SK-N-SH (cell line): Measurements from ENCODE around the gene HOTAIR.

ENCODE experiments used
- CHD2 ChIP-seq: fragments of 150-350 bp; IDR thresholded peaks from 2 replicates; pipeline ENCODE4 v1.6.1; 2018; ENCODE audit warnings: low read length; ENCODE audit not compliant: partially characterized antibody
- ELF1 ChIP-seq: IDR thresholded peaks from 2 replicates; pipeline ENCODE4 v1.4.0; 2012
- EP300 ChIP-seq, 2 experiments: IDR thresholded peaks; 2 replicates each; pipeline versions ENCODE4 v1.4.0 to v1.6.1; 2012; ENCODE audit warnings: borderline replicate concordance in 1 of 2, low read depth in 1 of 2, low read length in 1 of 2
- EZH2phosphoT487 ChIP-seq: fragments of 200-600 bp; sonication (generic); IDR thresholded peaks from 2 replicates; pipeline ENCODE4 v1.6.1; 2017; ENCODE audit warnings: low read depth, mixed run types, mild to moderate bottlenecking, antibody characterized with exemption, moderate library complexity, borderline replicate concordance
- MEF2A ChIP-seq: IDR thresholded peaks from 2 replicates; pipeline ENCODE4 v1.4.0; 2012; ENCODE audit warnings: low read depth, borderline replicate concordance
- POLR2AphosphoS5 ChIP-seq: IDR thresholded peaks from 2 replicates; pipeline ENCODE4 v1.6.1; 2012; ENCODE audit warnings: low read depth, low read length
- RAD21 ChIP-seq: IDR thresholded peaks from 2 replicates; pipeline ENCODE4 v1.6.1; 2012; ENCODE audit warnings: mild to moderate bottlenecking, low read length
- RFX5 ChIP-seq: IDR thresholded peaks from 2 replicates; pipeline ENCODE4 v1.6.1; 2012; ENCODE audit warnings: mild to moderate bottlenecking, improper control_type of control experiment, low read length
- SMC3 ChIP-seq: IDR thresholded peaks from 2 replicates; pipeline ENCODE4 v1.6.1; 2012; ENCODE audit warnings: low read depth, low read length, improper control_type of control experiment
- TF ChIP-seq, protein P1 (sequence below): fragments of 200-600 bp; sonication (generic); IDR thresholded peaks from 2 replicates; pipeline ENCODE4 v1.6.1; 2017; ENCODE audit warnings: antibody characterized with exemption, mild to moderate bottlenecking, moderate library complexity
- TF ChIP-seq, protein P2 (sequence below): IDR thresholded peaks from 2 replicates; pipeline ENCODE4 v1.6.1; 2012; ENCODE audit warnings: mild to moderate bottlenecking, low read depth, low read length, moderate library complexity
- TF ChIP-seq, protein P3 (sequence below): fragments of 150-350 bp; IDR thresholded peaks from 2 replicates; pipeline ENCODE4 v1.6.1; 2017; ENCODE audit warnings: antibody characterized with exemption, low read length, low read depth, borderline replicate concordance

DNA sequence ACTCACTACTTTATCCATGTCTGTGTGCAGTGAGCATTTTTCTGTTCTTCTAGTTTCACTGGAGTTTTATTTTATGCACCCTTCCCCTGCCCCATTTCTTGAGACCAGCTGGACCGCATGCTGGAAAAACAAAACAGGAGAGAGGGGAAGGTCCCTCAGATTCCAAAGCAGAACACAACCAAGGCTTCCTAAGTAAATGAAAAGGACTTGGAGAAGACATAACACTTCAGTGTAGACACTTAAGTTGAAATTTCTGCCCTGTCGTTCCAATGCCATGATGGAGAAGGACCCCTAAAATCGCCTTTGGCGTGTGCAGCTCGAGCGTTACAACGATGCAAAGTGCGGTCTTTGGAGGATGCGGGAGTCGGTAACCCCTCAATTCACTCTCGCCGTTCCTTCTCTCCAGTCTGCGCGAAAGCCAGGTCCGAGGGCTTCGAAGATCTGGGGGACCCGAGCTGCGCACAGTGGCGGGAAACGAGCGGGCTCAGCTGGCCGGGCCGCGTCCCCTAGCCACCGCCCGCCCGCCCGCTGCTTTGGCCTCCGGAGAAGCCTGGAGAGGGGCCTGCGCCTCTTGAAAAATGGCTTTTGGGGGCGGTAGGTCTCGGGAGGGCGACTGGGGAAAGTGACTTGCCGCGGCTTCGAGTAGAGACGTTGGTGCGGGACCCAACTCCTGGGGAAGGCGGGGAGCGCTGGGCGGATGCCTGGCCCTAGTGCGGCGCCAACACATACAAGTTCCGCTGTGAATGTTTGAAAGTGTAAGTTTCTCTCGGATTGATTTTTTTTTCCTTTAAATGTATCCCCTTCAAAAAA is 47.3 kb downstream of the HOTAIR start:
- TF ChIP-seq, protein P1, sequence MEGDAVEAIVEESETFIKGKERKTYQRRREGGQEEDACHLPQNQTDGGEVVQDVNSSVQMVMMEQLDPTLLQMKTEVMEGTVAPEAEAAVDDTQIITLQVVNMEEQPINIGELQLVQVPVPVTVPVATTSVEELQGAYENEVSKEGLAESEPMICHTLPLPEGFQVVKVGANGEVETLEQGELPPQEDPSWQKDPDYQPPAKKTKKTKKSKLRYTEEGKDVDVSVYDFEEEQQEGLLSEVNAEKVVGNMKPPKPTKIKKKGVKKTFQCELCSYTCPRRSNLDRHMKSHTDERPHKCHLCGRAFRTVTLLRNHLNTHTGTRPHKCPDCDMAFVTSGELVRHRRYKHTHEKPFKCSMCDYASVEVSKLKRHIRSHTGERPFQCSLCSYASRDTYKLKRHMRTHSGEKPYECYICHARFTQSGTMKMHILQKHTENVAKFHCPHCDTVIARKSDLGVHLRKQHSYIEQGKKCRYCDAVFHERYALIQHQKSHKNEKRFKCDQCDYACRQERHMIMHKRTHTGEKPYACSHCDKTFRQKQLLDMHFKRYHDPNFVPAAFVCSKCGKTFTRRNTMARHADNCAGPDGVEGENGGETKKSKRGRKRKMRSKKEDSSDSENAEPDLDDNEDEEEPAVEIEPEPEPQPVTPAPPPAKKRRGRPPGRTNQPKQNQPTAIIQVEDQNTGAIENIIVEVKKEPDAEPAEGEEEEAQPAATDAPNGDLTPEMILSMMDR: no peak
- no peak for TF ChIP-seq ELF1
- TF ChIP-seq CHD2: no peak
- TF ChIP-seq SMC3: no peak
- TF ChIP-seq EZH2phosphoT487: no peak; the same call in 1 of the 2 replicates
- TF ChIP-seq, protein P2, sequence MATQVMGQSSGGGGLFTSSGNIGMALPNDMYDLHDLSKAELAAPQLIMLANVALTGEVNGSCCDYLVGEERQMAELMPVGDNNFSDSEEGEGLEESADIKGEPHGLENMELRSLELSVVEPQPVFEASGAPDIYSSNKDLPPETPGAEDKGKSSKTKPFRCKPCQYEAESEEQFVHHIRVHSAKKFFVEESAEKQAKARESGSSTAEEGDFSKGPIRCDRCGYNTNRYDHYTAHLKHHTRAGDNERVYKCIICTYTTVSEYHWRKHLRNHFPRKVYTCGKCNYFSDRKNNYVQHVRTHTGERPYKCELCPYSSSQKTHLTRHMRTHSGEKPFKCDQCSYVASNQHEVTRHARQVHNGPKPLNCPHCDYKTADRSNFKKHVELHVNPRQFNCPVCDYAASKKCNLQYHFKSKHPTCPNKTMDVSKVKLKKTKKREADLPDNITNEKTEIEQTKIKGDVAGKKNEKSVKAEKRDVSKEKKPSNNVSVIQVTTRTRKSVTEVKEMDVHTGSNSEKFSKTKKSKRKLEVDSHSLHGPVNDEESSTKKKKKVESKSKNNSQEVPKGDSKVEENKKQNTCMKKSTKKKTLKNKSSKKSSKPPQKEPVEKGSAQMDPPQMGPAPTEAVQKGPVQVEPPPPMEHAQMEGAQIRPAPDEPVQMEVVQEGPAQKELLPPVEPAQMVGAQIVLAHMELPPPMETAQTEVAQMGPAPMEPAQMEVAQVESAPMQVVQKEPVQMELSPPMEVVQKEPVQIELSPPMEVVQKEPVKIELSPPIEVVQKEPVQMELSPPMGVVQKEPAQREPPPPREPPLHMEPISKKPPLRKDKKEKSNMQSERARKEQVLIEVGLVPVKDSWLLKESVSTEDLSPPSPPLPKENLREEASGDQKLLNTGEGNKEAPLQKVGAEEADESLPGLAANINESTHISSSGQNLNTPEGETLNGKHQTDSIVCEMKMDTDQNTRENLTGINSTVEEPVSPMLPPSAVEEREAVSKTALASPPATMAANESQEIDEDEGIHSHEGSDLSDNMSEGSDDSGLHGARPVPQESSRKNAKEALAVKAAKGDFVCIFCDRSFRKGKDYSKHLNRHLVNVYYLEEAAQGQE: no peak
- TF ChIP-seq RAD21: no peak
- no peak for TF ChIP-seq POLR2AphosphoS5
- no peak for TF ChIP-seq RFX5
- TF ChIP-seq, protein P3, sequence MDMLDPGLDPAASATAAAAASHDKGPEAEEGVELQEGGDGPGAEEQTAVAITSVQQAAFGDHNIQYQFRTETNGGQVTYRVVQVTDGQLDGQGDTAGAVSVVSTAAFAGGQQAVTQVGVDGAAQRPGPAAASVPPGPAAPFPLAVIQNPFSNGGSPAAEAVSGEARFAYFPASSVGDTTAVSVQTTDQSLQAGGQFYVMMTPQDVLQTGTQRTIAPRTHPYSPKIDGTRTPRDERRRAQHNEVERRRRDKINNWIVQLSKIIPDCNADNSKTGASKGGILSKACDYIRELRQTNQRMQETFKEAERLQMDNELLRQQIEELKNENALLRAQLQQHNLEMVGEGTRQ: no peak
- no peak for TF ChIP-seq MEF2A
- no peak for TF ChIP-seq EP300 (IDR thresholded peaks at IDR 0.05; ENCODE audit: borderline replicate concordance in 1 of 2, low read depth in 1 of 2, low read length in 1 of 2)
